Caco-2 (cell line): ENCODE results near the gene AZI2. TPM values are rescaled to one million over a fixed set of nuclear protein-coding genes. Genes with fewer than 3 reads are reported as not detected.

Experiments
- BruUV-seq: library from RNA; stranded (reverse); fragments of 400-500 nt; replicated peaks from 2 replicates; lab custom pipeline; 2021; lab: Mats Ljungman, UMichigan
- CTCF ChIA-PET: fragments of 300-600 bp; sonication (Branson Sonifier 250); formaldehyde crosslinking; loops from one replicate; lab custom pipeline; 2022; ENCODE audit warnings: antibody characterized with exemption; lab: Charles Lee
- POLR2A ChIA-PET: fragments of 300-600 bp; sonication (Branson Sonifier 250); formaldehyde crosslinking; loops from one replicate; lab custom pipeline; 2022; ENCODE audit warnings: antibody characterized with exemption; lab: Charles Lee
- DNase-seq, 2 experiments: peaks; one replicate each; pipeline versions ENCODE4 v3.0.0 to v3.0.0-alpha.2; 2020 to 2022
- H3K27me3 ChIP-seq: replicated peaks from 2 replicates; pipeline ENCODE4 v1.6.0; 2011; ENCODE audit warnings: low read length; ENCODE audit not compliant: control insufficient read depth, insufficient read depth
- H3K36me3 ChIP-seq: 2 replicates; pipeline ENCODE4 v1.5.1; 2011; ENCODE audit warnings: low read length; ENCODE audit not compliant: control insufficient read depth, insufficient read depth
- H3K4me1 ChIP-seq: fragments of 250-450 bp; sonication (Bioruptor Pico); 2 replicates; pipeline ENCODE4 v1.5.1; 2020; ENCODE audit warnings: mild to moderate bottlenecking
- H3K4me3 ChIP-seq: 2 replicates; pipeline ENCODE4 v1.5.1; 2011; ENCODE audit warnings: low read depth, mild to moderate bottlenecking, control low read depth, low read length
- H3K9me3 ChIP-seq: fragments of 250-450 bp; sonication (Bioruptor Pico); 2 replicates; pipeline ENCODE4 v1.5.1; 2020; ENCODE audit warnings: mild to moderate bottlenecking, moderate library complexity
- H3K27ac Mint-ChIP-seq: one replicate; pipeline ENCODE4 v1.8.0; 2022; ENCODE audit warnings: mixed read lengths; ENCODE audit not compliant: unreplicated experiment
- H3K27me3 Mint-ChIP-seq: one replicate; pipeline ENCODE4 v1.8.0; 2022; ENCODE audit warnings: mixed read lengths; ENCODE audit not compliant: insufficient read depth, unreplicated experiment
- H3K36me3 Mint-ChIP-seq: one replicate; pipeline ENCODE4 v1.8.0; 2022; ENCODE audit warnings: mild to moderate bottlenecking, mixed read lengths; ENCODE audit not compliant: insufficient read depth, unreplicated experiment
- H3K4me1 Mint-ChIP-seq: one replicate; pipeline ENCODE4 v1.8.0; 2022; ENCODE audit warnings: low read depth, mixed read lengths; ENCODE audit not compliant: unreplicated experiment
- H3K4me3 Mint-ChIP-seq: one replicate; pipeline ENCODE4 v1.8.0; 2022; ENCODE audit warnings: mild to moderate bottlenecking, moderate library complexity, mixed read lengths; ENCODE audit not compliant: unreplicated experiment
- H3K9me3 Mint-ChIP-seq: one replicate; pipeline ENCODE4 v1.8.0; 2022; ENCODE audit warnings: mixed read lengths; ENCODE audit not compliant: unreplicated experiment
- intact Hi-C: fragments of 100-400 bp; cut with micrococcal nuclease; formaldehyde crosslinking; loops from one replicate; pipeline ENCODE4 v1.10.0; 2022; ENCODE audit not compliant: unreplicated experiment
- total RNA-seq: library from RNA; stranded (reverse); gene quantifications from 2 replicates; pipeline ENCODE4 v1.2.3, GENCODE V29; 2022
- TF ChIP-seq, protein P1 (sequence below), 2 experiments: fragments of 200-600 bp in 1 of 2; IDR thresholded peaks; 1 replicate in 1 of 2; 2 replicates in 1 of 2; pipeline versions ENCODE4 v1.5.1 to v1.8.0; 2011 to 2022; ENCODE audit warnings: antibody characterized with exemption in 1 of 2, control low read depth in 1 of 2, inconsistent platforms in 1 of 2, low read depth in 1 of 2, low read length in 1 of 2, mild to moderate bottlenecking in 1 of 2, moderate library complexity in 1 of 2; ENCODE audit not compliant: insufficient read depth in 1 of 2, severe bottlenecking in 1 of 2, unreplicated experiment in 1 of 2

Gene AZI2
- total RNA-seq, 1 experiment from 2014 or later, result 57.4 TPM

GRCh38 chr3:28322464-28322863 lies 26.2 kb downstream of the AZI2 start:
- intact Hi-C loops, result no loop called here

GRCh38 chr3:28320981-28321380 lies 27.6 kb downstream of the AZI2 start:
- H3K4me1 ChIP-seq, result peaks cover 6% of the 10 kb centered on the region; the same call in 1 of the 2 replicates
- CTCF ChIA-PET, result no interaction called here
- POLR2A ChIA-PET, result no interaction called here
- H3K36me3 ChIP-seq, result no peaks in the 10 kb centered on the region
- no peaks in the 10 kb centered on the region for H3K27me3 ChIP-seq
- no peak for DNase-seq
- BruUV-seq, result no TSS peak
- intact Hi-C loops, result no loop called here
- H3K4me1 Mint-ChIP-seq, result peaks cover 11% of the 10 kb centered on the region
- H3K27ac Mint-ChIP-seq, result no peak overlapping the region
- H3K9me3 Mint-ChIP-seq, result no peaks in the 10 kb centered on the region
- H3K9me3 ChIP-seq, result no peaks in the 10 kb centered on the region
- TF ChIP-seq, protein P1, sequence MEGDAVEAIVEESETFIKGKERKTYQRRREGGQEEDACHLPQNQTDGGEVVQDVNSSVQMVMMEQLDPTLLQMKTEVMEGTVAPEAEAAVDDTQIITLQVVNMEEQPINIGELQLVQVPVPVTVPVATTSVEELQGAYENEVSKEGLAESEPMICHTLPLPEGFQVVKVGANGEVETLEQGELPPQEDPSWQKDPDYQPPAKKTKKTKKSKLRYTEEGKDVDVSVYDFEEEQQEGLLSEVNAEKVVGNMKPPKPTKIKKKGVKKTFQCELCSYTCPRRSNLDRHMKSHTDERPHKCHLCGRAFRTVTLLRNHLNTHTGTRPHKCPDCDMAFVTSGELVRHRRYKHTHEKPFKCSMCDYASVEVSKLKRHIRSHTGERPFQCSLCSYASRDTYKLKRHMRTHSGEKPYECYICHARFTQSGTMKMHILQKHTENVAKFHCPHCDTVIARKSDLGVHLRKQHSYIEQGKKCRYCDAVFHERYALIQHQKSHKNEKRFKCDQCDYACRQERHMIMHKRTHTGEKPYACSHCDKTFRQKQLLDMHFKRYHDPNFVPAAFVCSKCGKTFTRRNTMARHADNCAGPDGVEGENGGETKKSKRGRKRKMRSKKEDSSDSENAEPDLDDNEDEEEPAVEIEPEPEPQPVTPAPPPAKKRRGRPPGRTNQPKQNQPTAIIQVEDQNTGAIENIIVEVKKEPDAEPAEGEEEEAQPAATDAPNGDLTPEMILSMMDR (IDR thresholded peaks at IDR 0.05; ENCODE audit: insufficient read depth in 1 of 2, low read depth in 1 of 2, low read length in 1 of 2, severe bottlenecking in 1 of 2, unreplicated experiment in 1 of 2), result no peak
- H3K36me3 Mint-ChIP-seq, result peaks cover 6% of the 10 kb centered on the region
- no peaks in the 10 kb centered on the region for H3K27me3 Mint-ChIP-seq
- H3K4me3 Mint-ChIP-seq, result no peak overlapping the region
- H3K4me3 ChIP-seq, result no peak overlapping the region

More at GRCh38 chr3:28322464-28322863, 26.2 kb downstream of the AZI2 start:
- no peaks in the 10 kb centered on the region for H3K9me3 ChIP-seq
- H3K27me3 Mint-ChIP-seq, result no peaks in the 10 kb centered on the region
- H3K27ac Mint-ChIP-seq, result no peak overlapping the region
- no peak overlapping the region for H3K4me3 Mint-ChIP-seq
- POLR2A ChIA-PET, result no interaction called here
- H3K4me1 Mint-ChIP-seq, result peaks cover 11% of the 10 kb centered on the region
- peaks cover 6% of the 10 kb centered on the region for H3K36me3 Mint-ChIP-seq
- CTCF ChIA-PET, result no interaction called here
- no peaks in the 10 kb centered on the region for H3K36me3 ChIP-seq
- TF ChIP-seq, protein P1 (IDR thresholded peaks at IDR 0.05; ENCODE audit: insufficient read depth in 1 of 2, low read depth in 1 of 2, low read length in 1 of 2, severe bottlenecking in 1 of 2, unreplicated experiment in 1 of 2), result no peak
- peaks cover 6% of the 10 kb centered on the region; the same call in 1 of the 2 replicates for H3K4me1 ChIP-seq
- BruUV-seq, result no TSS peak
- H3K27me3 ChIP-seq, result no peaks in the 10 kb centered on the region
- no peaks in the 10 kb centered on the region for H3K9me3 Mint-ChIP-seq
- no peak for DNase-seq
- H3K4me3 ChIP-seq, result no peak overlapping the region

DNA sequence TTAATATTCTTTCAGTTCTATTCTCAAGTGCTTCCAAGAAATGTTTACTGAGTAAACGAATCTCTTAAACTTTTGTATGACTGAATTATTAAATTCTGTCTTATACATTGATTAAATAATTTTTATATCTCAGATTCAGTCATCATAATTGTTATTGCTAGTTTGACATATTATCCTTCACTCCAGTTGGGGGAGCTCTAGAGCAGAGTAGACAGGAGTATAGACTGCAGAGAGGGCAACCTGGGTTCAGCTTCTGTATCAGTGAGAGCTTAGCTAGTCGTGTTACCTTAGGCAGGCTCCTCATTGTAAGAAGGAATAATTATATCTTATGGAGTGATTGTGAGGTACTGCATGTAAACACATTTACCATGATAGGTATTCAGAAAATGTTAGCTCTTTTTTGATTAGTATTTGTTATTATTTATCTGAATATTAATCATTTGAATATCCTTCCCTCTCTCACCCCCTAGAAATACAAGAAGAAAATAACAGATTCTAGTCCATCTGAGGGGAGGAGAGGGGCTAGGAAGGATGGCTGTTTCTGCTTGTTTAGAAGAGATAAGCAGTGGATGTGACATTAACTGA lies 31.1 kb downstream of the AZI2 start:
- BruUV-seq, result no TSS peak
- no peaks in the 10 kb centered on the region for H3K36me3 ChIP-seq
- intact Hi-C loops, result no loop called here
- peak in 1 of 2 experiments; percentile 53 for DNase-seq
- no peak overlapping the region for H3K4me3 ChIP-seq
- no peaks in the 10 kb centered on the region for H3K9me3 Mint-ChIP-seq
- H3K4me3 Mint-ChIP-seq, result no peak overlapping the region
- H3K36me3 Mint-ChIP-seq, result no peaks in the 10 kb centered on the region
- CTCF ChIA-PET, result interaction anchor here (1.0 to 1.2 kb wide), 3 partner anchors 9 to 606 kb away, joined by 4 to 14 read pairs (median 5); no protein-coding TSS in a partner anchor
- no peak overlapping the region for H3K27ac Mint-ChIP-seq
- H3K27me3 ChIP-seq, result no peaks in the 10 kb centered on the region
- no peaks in the 10 kb centered on the region for H3K9me3 ChIP-seq
- POLR2A ChIA-PET, result no interaction called here
- no peaks in the 10 kb centered on the region for H3K27me3 Mint-ChIP-seq
- peaks cover 11% of the 10 kb centered on the region for H3K4me1 Mint-ChIP-seq
- TF ChIP-seq, protein P1 (IDR thresholded peaks at IDR 0.05; ENCODE audit: insufficient read depth in 1 of 2, low read depth in 1 of 2, low read length in 1 of 2, severe bottlenecking in 1 of 2, unreplicated experiment in 1 of 2), result peak; percentile 40 to 70
- peaks cover 6% of the 10 kb centered on the region; the same call in 1 of the 2 replicates for H3K4me1 ChIP-seq
